SU-DHL-6 (cell line): ENCODE measurements around the gene FARP2.

Experiments used
- EZH2phosphoT487 ChIP-seq: fragments of 200-600 bp; sonication (generic), shearing (Covaris generic); conservative IDR thresholded peaks from 2 replicates; pipeline ENCODE4 v1.6.1; 2018; ENCODE audit warnings: mild to moderate bottlenecking, antibody characterized with exemption, low read length, moderate library complexity, mixed read lengths
- TF ChIP-seq, protein P1 (sequence below): fragments of 200-600 bp; sonication (generic); IDR thresholded peaks from one replicate; pipeline ENCODE4 v1.5.1; 2017; ENCODE audit warnings: antibody characterized with exemption, mild to moderate bottlenecking, low read length, moderate library complexity; ENCODE audit not compliant: insufficient read depth, poor library complexity, severe bottlenecking

- TF ChIP-seq, protein P1, sequence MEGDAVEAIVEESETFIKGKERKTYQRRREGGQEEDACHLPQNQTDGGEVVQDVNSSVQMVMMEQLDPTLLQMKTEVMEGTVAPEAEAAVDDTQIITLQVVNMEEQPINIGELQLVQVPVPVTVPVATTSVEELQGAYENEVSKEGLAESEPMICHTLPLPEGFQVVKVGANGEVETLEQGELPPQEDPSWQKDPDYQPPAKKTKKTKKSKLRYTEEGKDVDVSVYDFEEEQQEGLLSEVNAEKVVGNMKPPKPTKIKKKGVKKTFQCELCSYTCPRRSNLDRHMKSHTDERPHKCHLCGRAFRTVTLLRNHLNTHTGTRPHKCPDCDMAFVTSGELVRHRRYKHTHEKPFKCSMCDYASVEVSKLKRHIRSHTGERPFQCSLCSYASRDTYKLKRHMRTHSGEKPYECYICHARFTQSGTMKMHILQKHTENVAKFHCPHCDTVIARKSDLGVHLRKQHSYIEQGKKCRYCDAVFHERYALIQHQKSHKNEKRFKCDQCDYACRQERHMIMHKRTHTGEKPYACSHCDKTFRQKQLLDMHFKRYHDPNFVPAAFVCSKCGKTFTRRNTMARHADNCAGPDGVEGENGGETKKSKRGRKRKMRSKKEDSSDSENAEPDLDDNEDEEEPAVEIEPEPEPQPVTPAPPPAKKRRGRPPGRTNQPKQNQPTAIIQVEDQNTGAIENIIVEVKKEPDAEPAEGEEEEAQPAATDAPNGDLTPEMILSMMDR = no peak
- TF ChIP-seq EZH2phosphoT487 = no peak
Measured at GRCh38 chr2:241492174-241492565, 136.1 kb downstream of the FARP2 start.
